K562 (cell line): ENCODE results near the gene GABRR2. TPM values are rescaled to one million over a fixed set of nuclear protein-coding genes. Genes with fewer than 3 reads are reported as not detected.

Experiments used
- ATAC-seq: fragments of 200-7000 bp; cut with Tn5 transposase; 3 replicates; pipeline ENCODE4 v1.9.1; 2020; ENCODE audit warnings: moderate library complexity
- BruUV-seq: library from RNA; stranded (reverse); fragments of 400-500 nt; replicated peaks from 2 replicates; lab custom pipeline; 2021; lab: Mats Ljungman, UMichigan
- CTCF ChIA-PET: fragments of 300-600 bp; formaldehyde crosslinking; extraction: SDS; loops from one replicate; lab custom pipeline; 2021; ENCODE audit warnings: low intra/inter-chr PET ratio; lab: Yijun Ruan, JAX
- POLR2A ChIA-PET: fragments of 300-600, 350-650 bp; sonication (Branson Sonifier 250); formaldehyde crosslinking; extraction: SDS; loops from one replicate; lab custom pipeline; 2021; ENCODE audit warnings: antibody characterized with exemption, inconsistent platforms; lab: Yijun Ruan, JAX
- DNase-seq, 4 experiments: peaks; one replicate each; pipeline versions ENCODE4 v3.0.0 to v3.0.0-alpha.2; 2011 to 2018; ENCODE audit warnings: low spot score in 3 of 4, mixed read lengths in 3 of 4; ENCODE audit errors: extremely low read depth in 1 of 4
- FAIRE-seq: peaks from 2 replicates; lab custom pipeline; 2011; peaks lifted over from hg19 to GRCh38; lab: Jason Lieb, UNC
- H2AFZ ChIP-seq: 2 replicates; pipeline ENCODE4 v1.6.0; 2011; ENCODE audit warnings: low read depth, low read length, control low read depth, inconsistent platforms
- H3K27ac ChIP-seq: fragments of 200-600 bp; 3 replicates; pipeline ENCODE4 v1.8.0; 2011; ENCODE audit warnings: low read depth, mild to moderate bottlenecking, control low read depth, inconsistent platforms, low read length, moderate library complexity, mixed read lengths; ENCODE audit errors: extremely low read depth
- H3K27me3 ChIP-seq, 2 experiments: fragments of 300-600 bp in 1 of 2; 2 replicates in 1 of 2; 3 replicates in 1 of 2; pipeline versions ENCODE4 v1.6.0 to v1.8.0; 2011; ENCODE audit warnings: inconsistent platforms in 2 of 2, low read length in 2 of 2, mild to moderate bottlenecking in 1 of 2, mixed read lengths in 1 of 2, moderate library complexity in 1 of 2; ENCODE audit not compliant: control insufficient read depth in 2 of 2, insufficient read depth in 2 of 2
- H3K36me3 ChIP-seq: fragments of 300-600 bp; 3 replicates; pipeline ENCODE4 v1.8.0; 2011; ENCODE audit warnings: mild to moderate bottlenecking, low read length, inconsistent platforms; ENCODE audit not compliant: control insufficient read depth, insufficient read depth
- H3K4me1 ChIP-seq, 2 experiments: fragments of 200-600 bp in 1 of 2; replicated peaks in 1 of 2; 2 replicates in 1 of 2; 3 replicates in 1 of 2; pipeline versions ENCODE4 v1.5.1 to v1.8.0; 2011; ENCODE audit warnings: inconsistent platforms in 2 of 2, low read length in 2 of 2, mild to moderate bottlenecking in 1 of 2, mixed read lengths in 1 of 2, moderate library complexity in 1 of 2; ENCODE audit not compliant: control insufficient read depth in 2 of 2, insufficient read depth in 2 of 2
- H3K4me2 ChIP-seq: 2 replicates; pipeline ENCODE4 v1.6.1; 2011; ENCODE audit warnings: low read length, control low read depth, inconsistent platforms, mixed read lengths; ENCODE audit not compliant: insufficient read depth
- H3K4me3 ChIP-seq: fragments of 200-600 bp; sonication (generic), shearing (Covaris generic); 2 replicates; pipeline ENCODE4 v1.5.1; 2016; ENCODE audit warnings: control low read depth, inconsistent platforms
- H3K79me2 ChIP-seq: fragments of 200-600 bp; 3 replicates; pipeline ENCODE4 v1.8.0; 2011; ENCODE audit warnings: low read length, inconsistent platforms; ENCODE audit not compliant: control insufficient read depth, insufficient read depth
- H3K9ac ChIP-seq, 2 experiments: 2 replicates each; pipeline versions ENCODE4 v1.6.0 to v1.6.1; 2011; ENCODE audit warnings: low read depth in 2 of 2, low read length in 2 of 2, control low read depth in 1 of 2, inconsistent platforms in 1 of 2, mild to moderate bottlenecking in 1 of 2, mixed read lengths in 1 of 2; ENCODE audit not compliant: insufficient read depth in 1 of 2
- H3K9me1 ChIP-seq: one replicate; pipeline ENCODE4 v1.6.0; 2011; ENCODE audit warnings: inconsistent platforms, mild to moderate bottlenecking, low read length, moderate library complexity; ENCODE audit not compliant: control insufficient read depth, insufficient read depth
- H3K9me3 ChIP-seq: replicated peaks from 2 replicates; pipeline ENCODE4 v1.5.1; 2011; ENCODE audit warnings: low read depth, low read length, inconsistent platforms; ENCODE audit not compliant: control insufficient read depth, insufficient read depth
- H4K20me1 ChIP-seq: replicated peaks from 2 replicates; pipeline ENCODE4 v1.6.1; 2011; ENCODE audit warnings: low read length, inconsistent platforms, mixed read lengths; ENCODE audit not compliant: control insufficient read depth, insufficient read depth
- BHLHE40 ChIP-seq: IDR thresholded peaks from 2 replicates; pipeline ENCODE4 v1.6.1; 2011; ENCODE audit warnings: low read length, improper control_type of control experiment
- COPS2 ChIP-seq: fragments of 450-650 bp; conservative IDR thresholded peaks from 2 replicates; pipeline ENCODE4 v1.6.1; 2016; ENCODE audit warnings: mild to moderate bottlenecking, moderate library complexity
- CREM ChIP-seq: IDR thresholded peaks from 2 replicates; pipeline ENCODE4 v1.6.1; 2014; ENCODE audit warnings: antibody characterized with exemption, low read depth
- GABPA ChIP-seq: fragments of 200-800 bp; sonication (Bioruptor generic); conservative IDR thresholded peaks from 2 replicates; pipeline ENCODE4 v1.6.1; 2016; ENCODE audit warnings: low read depth, missing genetic modification characterization, missing compliant biosample characterization
- HSF4 ChIP-seq: fragments of 250-450 bp; sonication (Bioruptor Pico); IDR thresholded peaks from 2 replicates; pipeline ENCODE4 v2.1.2; 2022; ENCODE audit warnings: mild to moderate bottlenecking, moderate library complexity, borderline replicate concordance
- RFX5 ChIP-seq: IDR thresholded peaks from 2 replicates; pipeline ENCODE4 v1.6.1; 2011; ENCODE audit warnings: low read depth, mild to moderate bottlenecking, improper control_type of control experiment, low read length
- SUPT5H ChIP-seq: fragments of 450-650 bp; IDR thresholded peaks from 2 replicates; pipeline ENCODE4 v1.6.1; 2016
- ZBTB49 ChIP-seq: sonication (generic); formaldehyde crosslinking; IDR thresholded peaks from 2 replicates; pipeline ENCODE4 v1.8.0; 2022; ENCODE audit warnings: missing genetic modification reagents, mild to moderate bottlenecking, borderline replicate concordance
- ZKSCAN1 ChIP-seq: fragments of 150-350 bp; IDR thresholded peaks from 2 replicates; pipeline ENCODE4 v1.6.1; 2016; ENCODE audit warnings: low read depth, low read length
- ZNF324 ChIP-seq: fragments of 250-450 bp; sonication (Bioruptor Pico); IDR thresholded peaks from 2 replicates; pipeline ENCODE4 v1.4.0; 2020; ENCODE audit warnings: mild to moderate bottlenecking
- ZNF589 ChIP-seq: fragments of 200-800 bp; sonication (Bioruptor generic); IDR thresholded peaks from 2 replicates; pipeline ENCODE4 v1.6.1; 2016; ENCODE audit warnings: low read depth, missing genetic modification characterization, missing compliant biosample characterization
- WGBS: fragments of 100-300 bp; shearing (Covaris generic); methylation state at CpG from one replicate; pipeline ENCODE4 v1.1.6; 2016; ENCODE audit warnings: low coverage, mixed read lengths; ENCODE audit not compliant: insufficient coverage; ENCODE audit errors: missing lambda C conversion rate; 5-methylcytosine and 5-hydroxymethylcytosine counted together
- in situ Hi-C: fragments of 300-500 bp; cut with MboI; formaldehyde crosslinking; loops from 4 replicates; pipeline ENCODE4 v1.15.0; 2018; ENCODE audit warnings: inconsistent platforms, mixed read lengths
- intact Hi-C: fragments of 100-400 bp; cut with micrococcal nuclease; formaldehyde crosslinking; loops from 2 replicates; pipeline ENCODE4 v1.14.2; 2022
- polyA plus RNA-seq, 8 experiments: library from polyadenylated mRNA; depleted of rRNA in 4 of 8; stranded (reverse) in 5 of 8; unstranded in 3 of 8; fragments of >200 nt; fragmentation: Nextera tagmentation in 2 of 8; fragmentation: Illumina TruSeq in 1 of 8; extraction: Ambion mirVana in 2 of 8; extraction: Trizol in 1 of 8; gene quantifications; 2 replicates each; pipeline versions ENCODE4 v1.2.1 to v1.2.3, GENCODE V29; 2011 to 2014; ENCODE audit warnings: inconsistent platforms in 1 of 8, missing spikeins in 1 of 8
- total RNA-seq, 7 experiments: library from RNA; depleted of rRNA in 6 of 7; stranded (reverse); fragments of >200 nt in 6 of 7; fragmentation: Illumina TruSeq in 2 of 7; extraction: Trizol in 2 of 7; gene quantifications; 2 replicates each; pipeline versions ENCODE4 v1.2.1 to v1.2.3, GENCODE V29; 2011 to 2021; ENCODE audit warnings: low replicate concordance in 1 of 7
- TF ChIP-seq, protein P1 (sequence below): fragments of 250-450 bp; sonication (Bioruptor Pico); IDR thresholded peaks from 2 replicates; pipeline ENCODE4 v1.4.0; 2020; ENCODE audit warnings: mild to moderate bottlenecking, moderate library complexity, borderline replicate concordance

Gene GABRR2
- total and polyA plus RNA-seq, 9 of the 15 experiments (the other 6 are each of a cell fraction or from before 2014, with no cell fraction given), result 0.09 to 0.13 (median 0.10) TPM; not detected in 6

GRCh38 chr6:89361171-89361570 is 46.1 kb upstream of the GABRR2 start:
- POLR2A ChIA-PET, result no interaction called here
- intact Hi-C loops (no loop called here), in situ Hi-C loops (no loop called here)
- no peaks in the 10 kb centered on the region for H3K36me3 ChIP-seq
- H4K20me1 ChIP-seq, result no peaks in the 10 kb centered on the region
- ATAC-seq (no peak), DNase-seq (no peak), FAIRE-seq (no peak)
- CTCF ChIA-PET, result no interaction called here
- no peak overlapping the region for H3K4me3 ChIP-seq
- no peak overlapping the region for H3K9ac ChIP-seq
- H3K9me1 ChIP-seq, result no peaks in the 10 kb centered on the region
- no TSS peak for BruUV-seq
- H3K27me3 ChIP-seq, result peaks cover 0 to 5% of the 10 kb centered on the region in 2 experiments; a peak in 1 of 5 replicates
- no peak overlapping the region for H2AFZ ChIP-seq
- no peak overlapping the region for H3K4me2 ChIP-seq
- TF ChIP-seq ZBTB49 (CRISPR knock-in tag) (no peak), COPS2 (no peak), HSF4 (CRISPR knock-in tag) (no peak), BHLHE40 (no peak), CREM (no peak), RFX5 (no peak), GABPA (tag) (no peak), SUPT5H (no peak), ZNF589 (CRISPR knock-in tag) (no peak), ZKSCAN1 (no peak), ZNF324 (CRISPR knock-in tag) (no peak)
- TF ChIP-seq, protein P1, sequence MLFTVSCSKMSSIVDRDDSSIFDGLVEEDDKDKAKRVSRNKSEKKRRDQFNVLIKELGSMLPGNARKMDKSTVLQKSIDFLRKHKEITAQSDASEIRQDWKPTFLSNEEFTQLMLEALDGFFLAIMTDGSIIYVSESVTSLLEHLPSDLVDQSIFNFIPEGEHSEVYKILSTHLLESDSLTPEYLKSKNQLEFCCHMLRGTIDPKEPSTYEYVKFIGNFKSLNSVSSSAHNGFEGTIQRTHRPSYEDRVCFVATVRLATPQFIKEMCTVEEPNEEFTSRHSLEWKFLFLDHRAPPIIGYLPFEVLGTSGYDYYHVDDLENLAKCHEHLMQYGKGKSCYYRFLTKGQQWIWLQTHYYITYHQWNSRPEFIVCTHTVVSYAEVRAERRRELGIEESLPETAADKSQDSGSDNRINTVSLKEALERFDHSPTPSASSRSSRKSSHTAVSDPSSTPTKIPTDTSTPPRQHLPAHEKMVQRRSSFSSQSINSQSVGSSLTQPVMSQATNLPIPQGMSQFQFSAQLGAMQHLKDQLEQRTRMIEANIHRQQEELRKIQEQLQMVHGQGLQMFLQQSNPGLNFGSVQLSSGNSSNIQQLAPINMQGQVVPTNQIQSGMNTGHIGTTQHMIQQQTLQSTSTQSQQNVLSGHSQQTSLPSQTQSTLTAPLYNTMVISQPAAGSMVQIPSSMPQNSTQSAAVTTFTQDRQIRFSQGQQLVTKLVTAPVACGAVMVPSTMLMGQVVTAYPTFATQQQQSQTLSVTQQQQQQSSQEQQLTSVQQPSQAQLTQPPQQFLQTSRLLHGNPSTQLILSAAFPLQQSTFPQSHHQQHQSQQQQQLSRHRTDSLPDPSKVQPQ (CRISPR knock-in tag), result no peak
- H3K9me3 ChIP-seq, result no peaks in the 10 kb centered on the region
- no peaks in the 10 kb centered on the region for H3K79me2 ChIP-seq
- no peak overlapping the region for H3K27ac ChIP-seq
- H3K4me1 ChIP-seq, result no peaks in the 10 kb centered on the region
- WGBS, result 0% methylated on average over 2 of the region's 2 CpGs
